ENCODE measurements around the gene GRIK4.

DNA sequence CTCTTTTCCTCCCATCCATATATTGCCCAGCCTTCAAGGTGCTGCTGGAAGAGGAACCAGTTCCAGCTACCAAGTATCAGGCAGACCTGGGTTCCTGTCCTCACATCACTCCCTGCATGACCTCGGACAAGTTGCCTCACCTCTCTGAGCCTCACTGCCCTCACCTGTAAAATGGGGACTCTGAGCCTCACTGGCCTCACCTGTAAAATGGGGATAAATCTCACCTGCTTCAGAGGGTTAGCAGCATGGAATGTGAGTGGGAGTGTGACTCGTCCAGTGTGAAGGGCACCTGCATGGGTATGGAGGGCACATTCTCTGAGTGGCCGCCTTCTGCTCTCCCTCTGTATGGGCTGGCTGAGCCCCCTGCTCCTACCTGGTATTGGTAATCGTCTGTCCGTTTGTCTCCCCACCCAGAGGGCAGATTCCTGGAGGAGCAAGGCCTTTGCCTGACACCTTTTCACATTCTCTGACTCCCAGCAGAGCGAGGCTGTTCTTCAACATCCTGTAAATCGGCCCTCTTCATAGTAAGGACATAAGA lies 3.7 kb downstream of the GRIK4 start:
- TF ChIP-seq, protein P1, sequence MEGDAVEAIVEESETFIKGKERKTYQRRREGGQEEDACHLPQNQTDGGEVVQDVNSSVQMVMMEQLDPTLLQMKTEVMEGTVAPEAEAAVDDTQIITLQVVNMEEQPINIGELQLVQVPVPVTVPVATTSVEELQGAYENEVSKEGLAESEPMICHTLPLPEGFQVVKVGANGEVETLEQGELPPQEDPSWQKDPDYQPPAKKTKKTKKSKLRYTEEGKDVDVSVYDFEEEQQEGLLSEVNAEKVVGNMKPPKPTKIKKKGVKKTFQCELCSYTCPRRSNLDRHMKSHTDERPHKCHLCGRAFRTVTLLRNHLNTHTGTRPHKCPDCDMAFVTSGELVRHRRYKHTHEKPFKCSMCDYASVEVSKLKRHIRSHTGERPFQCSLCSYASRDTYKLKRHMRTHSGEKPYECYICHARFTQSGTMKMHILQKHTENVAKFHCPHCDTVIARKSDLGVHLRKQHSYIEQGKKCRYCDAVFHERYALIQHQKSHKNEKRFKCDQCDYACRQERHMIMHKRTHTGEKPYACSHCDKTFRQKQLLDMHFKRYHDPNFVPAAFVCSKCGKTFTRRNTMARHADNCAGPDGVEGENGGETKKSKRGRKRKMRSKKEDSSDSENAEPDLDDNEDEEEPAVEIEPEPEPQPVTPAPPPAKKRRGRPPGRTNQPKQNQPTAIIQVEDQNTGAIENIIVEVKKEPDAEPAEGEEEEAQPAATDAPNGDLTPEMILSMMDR (IDR thresholded peaks at IDR 0.05; ENCODE audit: low read depth, low read length, poor library complexity, severe bottlenecking): no peak
- TF ChIP-seq EZH2phosphoT487 (IDR thresholded peaks at IDR 0.05; ENCODE audit: borderline replicate concordance, low read length): no peak

All from DOHH2 (cell line).